GM23338 (cell line): ENCODE results near the gene PRKCQ. TPM values are rescaled to one million over a fixed set of nuclear protein-coding genes. Genes with fewer than 3 reads are reported as not detected.

ENCODE experiments used
- ATAC-seq: fragments of 200-7000 bp; cut with Tn5 transposase; 3 replicates; pipeline ENCODE4 v1.9.1; 2020
- DNase-seq: peaks from one replicate; pipeline ENCODE4 v3.0.0-alpha.2; 2015; ENCODE audit warnings: low spot score
- H2AFZ ChIP-seq: fragments of 200-600 bp; sonication (generic); 2 replicates; pipeline ENCODE4 v1.8.0; 2016; ENCODE audit warnings: antibody characterized with exemption, mild to moderate bottlenecking, moderate library complexity
- H3F3A ChIP-seq: fragments of 200-600 bp; sonication (generic); replicated peaks from 2 replicates; pipeline ENCODE4 v1.8.0; 2017; ENCODE audit warnings: antibody characterized with exemption, mixed run types, low read depth
- H3K27ac ChIP-seq: fragments of 200-600 bp; sonication (generic); 2 replicates; pipeline ENCODE4 v1.6.1; 2016; ENCODE audit warnings: low read depth
- H3K27me3 ChIP-seq: fragments of 200-600 bp; sonication (generic); 2 replicates; pipeline ENCODE4 v1.8.0; 2016; ENCODE audit warnings: mild to moderate bottlenecking, mixed run types, moderate library complexity; ENCODE audit not compliant: insufficient read depth
- H3K36me3 ChIP-seq: fragments of 200-600 bp; sonication (generic); 2 replicates; pipeline ENCODE4 v1.8.0; 2016; ENCODE audit warnings: mild to moderate bottlenecking; ENCODE audit not compliant: insufficient read depth
- H3K4me1 ChIP-seq: fragments of 200-600 bp; sonication (generic); 2 replicates; pipeline ENCODE4 v1.8.0; 2016; ENCODE audit warnings: mild to moderate bottlenecking, moderate library complexity; ENCODE audit not compliant: insufficient read depth
- H3K4me2 ChIP-seq: fragments of 200-600 bp; sonication (generic); 2 replicates; pipeline ENCODE4 v1.7.1; 2017; ENCODE audit warnings: mixed run types
- H3K4me3 ChIP-seq: fragments of 200-600 bp; sonication (generic); 2 replicates; pipeline ENCODE4 v1.6.1; 2016; ENCODE audit warnings: mixed run types
- H3K79me2 ChIP-seq: fragments of 200-600 bp; sonication (generic); replicated peaks from 2 replicates; pipeline ENCODE4 v1.8.0; 2017; ENCODE audit warnings: mild to moderate bottlenecking; ENCODE audit not compliant: insufficient read depth
- H3K9me2 ChIP-seq: fragments of 200-600 bp; sonication (generic); 2 replicates; pipeline ENCODE4 v1.8.0; 2017; ENCODE audit not compliant: insufficient read depth
- H4K20me1 ChIP-seq: fragments of 200-600 bp; sonication (generic); replicated peaks from 2 replicates; pipeline ENCODE4 v1.8.0; 2017; ENCODE audit warnings: mild to moderate bottlenecking; ENCODE audit not compliant: insufficient read depth
- H3K27ac Mint-ChIP-seq: 2 replicates; pipeline ENCODE4 v1.8.0; 2020; ENCODE audit warnings: inconsistent platforms, mild to moderate bottlenecking, moderate library complexity, mixed read lengths
- H3K27me3 Mint-ChIP-seq: 3 replicates; pipeline ENCODE4 v1.8.0; 2022; ENCODE audit warnings: low read depth, mild to moderate bottlenecking, moderate library complexity, mixed read lengths, inconsistent platforms; ENCODE audit not compliant: insufficient read depth, poor library complexity
- H3K36me3 Mint-ChIP-seq: 3 replicates; pipeline ENCODE4 v1.8.0; 2021; ENCODE audit warnings: low read depth, mild to moderate bottlenecking, inconsistent platforms, moderate library complexity, mixed read lengths
- H3K4me1 Mint-ChIP-seq: 3 replicates; pipeline ENCODE4 v1.8.0; 2020; ENCODE audit warnings: mild to moderate bottlenecking, inconsistent platforms, mixed read lengths
- H3K4me3 Mint-ChIP-seq: 3 replicates; pipeline ENCODE4 v1.8.0; 2021; ENCODE audit warnings: moderate library complexity, mild to moderate bottlenecking, inconsistent platforms, mixed read lengths
- H3K9me3 Mint-ChIP-seq: 3 replicates; pipeline ENCODE4 v1.8.0; 2020; ENCODE audit warnings: moderate library complexity, mild to moderate bottlenecking, inconsistent platforms, mixed read lengths
- CREB1 ChIP-seq: fragments of 250-450 bp; sonication (Bioruptor Pico); IDR thresholded peaks from 2 replicates; pipeline ENCODE4 v1.5.0; 2020; ENCODE audit warnings: low read depth, mild to moderate bottlenecking, moderate library complexity
- CTCF ChIP-seq, 2 experiments: fragments of 200-600 bp in 1 of 2; sonication (generic) in 1 of 2; conservative IDR thresholded peaks; 2 replicates each; pipeline versions ENCODE4 v1.5.1 to v1.6.1; 2016 to 2017; ENCODE audit warnings: antibody characterized with exemption in 2 of 2, low read depth in 2 of 2, mild to moderate bottlenecking in 2 of 2, moderate library complexity in 1 of 2
- ETS1 ChIP-seq: IDR thresholded peaks from 2 replicates; pipeline ENCODE4 v1.6.1; 2016; ENCODE audit warnings: antibody characterized with exemption
- EZH2 ChIP-seq: fragments of 200-600 bp; sonication (generic); IDR thresholded peaks from one replicate; pipeline ENCODE4 v1.8.0; 2017; ENCODE audit warnings: antibody characterized with exemption, mild to moderate bottlenecking, low read depth; ENCODE audit not compliant: unreplicated experiment
- EZH2phosphoT487 ChIP-seq: fragments of 200-600 bp; sonication (generic); IDR thresholded peaks from one replicate; pipeline ENCODE4 v1.8.1; 2018; ENCODE audit warnings: antibody characterized with exemption; ENCODE audit not compliant: unreplicated experiment
- JUNB ChIP-seq: IDR thresholded peaks from one replicate; pipeline ENCODE4 v1.6.1; 2016; ENCODE audit warnings: antibody characterized with exemption; ENCODE audit not compliant: unreplicated experiment
- NANOG ChIP-seq: IDR thresholded peaks from 2 replicates; pipeline ENCODE4 v1.6.1; 2016; ENCODE audit warnings: antibody characterized with exemption, borderline replicate concordance
- POLR2AphosphoS5 ChIP-seq: IDR thresholded peaks from 2 replicates; pipeline ENCODE4 v1.6.1; 2016; ENCODE audit warnings: antibody characterized with exemption, low read depth
- REST ChIP-seq: IDR thresholded peaks from one replicate; pipeline ENCODE4 v1.6.1; 2018; ENCODE audit warnings: antibody characterized with exemption; ENCODE audit not compliant: unreplicated experiment
- STAT1 ChIP-seq: IDR thresholded peaks from one replicate; pipeline ENCODE4 v1.6.1; 2016; ENCODE audit warnings: antibody characterized with exemption; ENCODE audit not compliant: unreplicated experiment
- ZNF114 ChIP-seq: fragments of 250-450 bp; sonication (Bioruptor Pico); IDR thresholded peaks from 2 replicates; pipeline ENCODE4 v1.5.0; 2020; ENCODE audit warnings: mild to moderate bottlenecking, moderate library complexity
- ZNF331 ChIP-seq: fragments of 250-450 bp; sonication (Bioruptor Pico); IDR thresholded peaks from 2 replicates; pipeline ENCODE4 v1.5.0; 2020; ENCODE audit warnings: low read depth, mild to moderate bottlenecking, moderate library complexity
- ZNF462 ChIP-seq: fragments of 250-450 bp; sonication (Bioruptor Pico); IDR thresholded peaks from 2 replicates; pipeline ENCODE4 v1.5.0; 2020; ENCODE audit warnings: mild to moderate bottlenecking, moderate library complexity
- polyA plus RNA-seq: library from polyadenylated mRNA; unstranded; fragments of >200 nt; fragmentation: Nextera tagmentation; extraction: Ambion mirVana; gene quantifications from 2 replicates; pipeline ENCODE4 v1.2.1, GENCODE V29; 2016
- total RNA-seq: library from RNA; depleted of rRNA; stranded (reverse); fragments of >200 nt; shearing (Covaris generic); gene quantifications from 2 replicates; pipeline ENCODE4 v1.2.3, GENCODE V29; 2014

Gene PRKCQ
- total and polyA plus RNA-seq, 2 experiments from 2014 or later, result 12.6 to 28.5 TPM

- H4K20me1 ChIP-seq, result 0 out of 2 replicates have a peak, but pooled peaks cover 4% of the 10 kb centered on the region
- H3K4me1 ChIP-seq, result no peaks in the 10 kb centered on the region; the same call in 1 of the 2 replicates
- Mint-ChIP-seq H3K36me3 (peaks cover 30% of the 10 kb centered on the region), H3K9me3 (peaks cover 8% of the 10 kb centered on the region; the same call in 2 of the 3 replicates), H3K4me1 (peaks cover 12% of the 10 kb centered on the region), H3K27me3 (peaks cover 1% of the 10 kb centered on the region), H3K27ac (no peak overlapping the region), H3K4me3 (no peak overlapping the region)
- H3K4me3 ChIP-seq, result no peak overlapping the region
- no peak overlapping the region for H3K4me2 ChIP-seq
- no peaks in the 10 kb centered on the region for H3K9me2 ChIP-seq
- no peaks in the 10 kb centered on the region for H3K27me3 ChIP-seq
- ATAC-seq (no peak), DNase-seq (no peak)
- peaks cover 17% of the 10 kb centered on the region; the same call in 1 of the 2 replicates for H3K36me3 ChIP-seq
- no peak overlapping the region for H2AFZ ChIP-seq
- no peaks in the 10 kb centered on the region for H3F3A ChIP-seq
- TF ChIP-seq JUNB, result no peak
- TF ChIP-seq EZH2, result no peak
- no peak for TF ChIP-seq REST
- no peak for TF ChIP-seq NANOG
- TF ChIP-seq CTCF (conservative IDR thresholded peaks at IDR 0.05; ENCODE audit: low read depth in 2 of 2), result no peak
- no peak for TF ChIP-seq ZNF331 (CRISPR knock-in tag)
- TF ChIP-seq POLR2AphosphoS5, result no peak
- no peak for TF ChIP-seq CREB1 (CRISPR knock-in tag)
- no peak for TF ChIP-seq EZH2phosphoT487
- TF ChIP-seq ZNF114 (CRISPR knock-in tag), result no peak
- TF ChIP-seq STAT1, result no peak
- no peak for TF ChIP-seq ETS1
- no peak for TF ChIP-seq ZNF462
- H3K79me2 ChIP-seq, result no peaks in the 10 kb centered on the region
- no peak overlapping the region for H3K27ac ChIP-seq
These were observed 65.9 kb downstream of the PRKCQ start for GRCh38 chr10:6514180-6514579.
